ENCODE measurements around the gene INAFM2.

GRCh38 chr15:40301467-40302179 lies 21.9 kb upstream of the INAFM2 start:
- TF ChIP-seq ZNF565 (CRISPR knock-in tag; conservative IDR thresholded peaks at IDR 0.05; ENCODE audit: low read depth) = no peak
- TF ChIP-seq CSDC2 (CRISPR knock-in tag; IDR thresholded peaks at IDR 0.05) = no peak
- no peak for TF ChIP-seq SNAI2 (CRISPR knock-in tag; IDR thresholded peaks at IDR 0.05)
- no peak for TF ChIP-seq ZFP30 (CRISPR knock-in tag; IDR thresholded peaks at IDR 0.05)
- no peak for TF ChIP-seq ARNTL (CRISPR knock-in tag; IDR thresholded peaks at IDR 0.05; ENCODE audit: borderline replicate concordance, low read depth)
- TF ChIP-seq CREB5 (CRISPR knock-in tag; IDR thresholded peaks at IDR 0.05; ENCODE audit: low read depth) = no peak
- TF ChIP-seq RARB (CRISPR knock-in tag; IDR thresholded peaks at IDR 0.05) = no peak
- no peak for TF ChIP-seq PATZ1 (CRISPR knock-in tag; IDR thresholded peaks at IDR 0.05; ENCODE audit: borderline replicate concordance)
- TF ChIP-seq POU6F1 (CRISPR knock-in tag; IDR thresholded peaks at IDR 0.05; ENCODE audit: borderline replicate concordance, low read depth) = no peak
- no peak for TF ChIP-seq GLIS3 (CRISPR knock-in tag; IDR thresholded peaks at IDR 0.05)
